Kidney (tissue), 14 donors: Measurements from ENCODE around the gene GRAMD4. TPM values are rescaled to one million over a fixed set of nuclear protein-coding genes. Genes with fewer than 3 reads are reported as not detected.
A peak's percentile ranks its signal among the peaks of the same experiment; 100 is the strongest.

ENCODE experiments used
- DNase-seq, 5 donors: peaks; one replicate each; pipeline ENCODE4 v3.0.0-alpha.2; 2013 to 2020
- FAIRE-seq: peaks from 2 replicates; lab custom pipeline; 2012; peaks lifted over from hg19 to GRCh38; lab: Jason Lieb, UNC
- H3K27ac ChIP-seq, 2 donors: one replicate each; pipeline ENCODE4 v1.7.0; 2013; ENCODE audit warnings: low read depth in 2 of 2, low read length in 2 of 2, inconsistent platforms in 1 of 2
- H3K27me3 ChIP-seq: one replicate; pipeline ENCODE4 v1.7.1; 2013; ENCODE audit warnings: low read length, inconsistent platforms; ENCODE audit not compliant: control insufficient read depth, insufficient read depth
- H3K36me3 ChIP-seq, 3 donors: one replicate each; pipeline versions ENCODE4 v1.7.0 to v1.7.1; 2013; ENCODE audit warnings: low read length in 3 of 3, control low read depth in 1 of 3, inconsistent platforms in 1 of 3; ENCODE audit not compliant: insufficient read depth in 3 of 3, control insufficient read depth in 2 of 3
- H3K4me1 ChIP-seq, 3 donors: one replicate each; pipeline versions ENCODE4 v1.7.0 to v1.7.1; 2013; ENCODE audit warnings: low read length in 3 of 3, inconsistent platforms in 1 of 3, low read depth in 1 of 3; ENCODE audit not compliant: control insufficient read depth in 2 of 3, insufficient read depth in 2 of 3
- H3K4me3 ChIP-seq, 3 donors: one replicate each; pipeline versions ENCODE4 v1.7.0 to v1.8.1; 2013; ENCODE audit warnings: low read length in 3 of 3, control low read depth in 1 of 3, inconsistent platforms in 1 of 3
- H3K9ac ChIP-seq, 3 donors: one replicate each; pipeline versions ENCODE4 v1.7.0 to v1.7.1; 2013; ENCODE audit warnings: low read length in 3 of 3, control low read depth in 1 of 3, inconsistent platforms in 1 of 3
- H3K9me3 ChIP-seq, 3 donors: one replicate each; pipeline versions ENCODE4 v1.7.0 to v1.7.1; 2013; ENCODE audit warnings: low read length in 3 of 3, control low read depth in 1 of 3, inconsistent platforms in 1 of 3; ENCODE audit not compliant: control insufficient read depth in 2 of 3, insufficient read depth in 1 of 3
- intact Hi-C: fragments of 100-400 bp; cut with DNase I; formaldehyde crosslinking; loops from one replicate; pipeline ENCODE4 v1.11.1; 2022
- polyA plus RNA-seq: library from polyadenylated mRNA; stranded (reverse); fragments of 350-450 nt; fragmentation: Illumina TruSeq; extraction: RNeasy Lipid Tissue Mini Kit (QIAGEN cat#74804); gene quantifications from one replicate; pipeline ENCODE4 v1.2.3, GENCODE V29; 2014; ENCODE audit warnings: low read depth, low replicate concordance; ENCODE audit not compliant: insufficient read depth
- total RNA-seq: library from RNA; stranded (reverse); fragmentation: NEBNext Ultra II Directional; extraction: Animal tissue kit (Norgen Biotek cat#: 25700); gene quantifications from one replicate; pipeline ENCODE4 v1.2.1, GENCODE V29; 2021
- TF ChIP-seq, protein P1 (sequence below): IDR thresholded peaks from 3 replicates; pipeline ENCODE4 v1.5.1; 2012; ENCODE audit warnings: mild to moderate bottlenecking, moderate library complexity, borderline replicate concordance; ENCODE audit not compliant: insufficient read depth; ENCODE audit errors: extremely low read depth
- donor health status: control.
- donor health status: control.
- donor health status: control.
- donor health status: control.
- donor health status: control.
- donor health status: DM: yes; HTN: yes; CAD: no.
- donor health status: Normal renal cell carcinoma (clear cell type).

The GRAMD4 gene
- total and polyA plus RNA-seq, 2 donors from 2014 or later: 12.1 to 58.2 TPM

DNA sequence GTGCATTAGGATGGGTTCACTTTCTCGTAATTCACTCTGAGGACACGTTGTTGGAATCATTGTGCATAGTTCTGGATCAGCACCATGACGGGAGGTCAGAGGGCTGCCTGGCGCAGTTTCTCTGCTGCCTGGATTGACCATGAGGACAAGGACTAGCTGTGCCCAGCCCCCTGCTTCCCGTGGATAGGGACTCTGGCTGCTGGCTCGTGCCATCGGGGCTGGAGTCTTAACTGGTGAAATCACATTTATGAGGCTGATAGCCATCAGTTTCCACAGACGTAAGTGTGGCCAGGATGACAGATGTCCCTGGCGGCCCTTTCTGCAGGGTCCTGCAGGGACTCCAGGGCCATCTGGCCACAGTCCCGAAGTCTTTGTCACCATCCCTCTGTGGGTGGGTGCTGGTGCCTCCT lies 24.1 kb upstream of the GRAMD4 start:
- intact Hi-C loops: no loop called here

DNA sequence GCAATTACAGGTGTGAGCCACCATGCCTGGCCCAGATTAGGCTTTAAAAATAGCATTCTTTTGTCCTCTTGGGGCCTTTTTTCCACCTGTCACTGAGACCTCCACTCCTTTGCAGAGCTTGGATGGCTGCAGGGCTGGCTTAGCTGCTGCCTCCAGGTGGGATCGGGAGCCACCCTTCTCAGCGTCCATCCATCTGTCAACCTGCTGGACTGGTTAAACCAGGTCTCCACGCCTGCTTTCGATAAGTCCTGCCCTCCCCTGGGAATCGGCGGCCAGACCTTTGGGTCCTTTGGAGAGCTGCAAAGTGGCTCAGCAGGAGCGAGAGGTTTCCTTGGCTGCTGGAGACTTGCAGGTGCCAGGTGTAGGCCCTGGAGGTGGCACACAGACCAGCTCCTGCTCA lies 23.4 kb upstream of the GRAMD4 start:
- TF ChIP-seq, protein P1, sequence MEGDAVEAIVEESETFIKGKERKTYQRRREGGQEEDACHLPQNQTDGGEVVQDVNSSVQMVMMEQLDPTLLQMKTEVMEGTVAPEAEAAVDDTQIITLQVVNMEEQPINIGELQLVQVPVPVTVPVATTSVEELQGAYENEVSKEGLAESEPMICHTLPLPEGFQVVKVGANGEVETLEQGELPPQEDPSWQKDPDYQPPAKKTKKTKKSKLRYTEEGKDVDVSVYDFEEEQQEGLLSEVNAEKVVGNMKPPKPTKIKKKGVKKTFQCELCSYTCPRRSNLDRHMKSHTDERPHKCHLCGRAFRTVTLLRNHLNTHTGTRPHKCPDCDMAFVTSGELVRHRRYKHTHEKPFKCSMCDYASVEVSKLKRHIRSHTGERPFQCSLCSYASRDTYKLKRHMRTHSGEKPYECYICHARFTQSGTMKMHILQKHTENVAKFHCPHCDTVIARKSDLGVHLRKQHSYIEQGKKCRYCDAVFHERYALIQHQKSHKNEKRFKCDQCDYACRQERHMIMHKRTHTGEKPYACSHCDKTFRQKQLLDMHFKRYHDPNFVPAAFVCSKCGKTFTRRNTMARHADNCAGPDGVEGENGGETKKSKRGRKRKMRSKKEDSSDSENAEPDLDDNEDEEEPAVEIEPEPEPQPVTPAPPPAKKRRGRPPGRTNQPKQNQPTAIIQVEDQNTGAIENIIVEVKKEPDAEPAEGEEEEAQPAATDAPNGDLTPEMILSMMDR: no peak
- H3K9me3 ChIP-seq: no peaks in the 10 kb centered on the region
- no peak overlapping the region for H3K4me3 ChIP-seq
- no peaks in the 10 kb centered on the region for H3K36me3 ChIP-seq
- DNase-seq: peak; percentile 79 to 88 (median 87)
- H3K4me1 ChIP-seq: peaks cover 0 to 17% (median 14%) of the 10 kb centered on the region in 3 donors
- intact Hi-C loops: no loop called here
- no peaks in the 10 kb centered on the region for H3K27me3 ChIP-seq
- H3K9ac ChIP-seq: peak overlapping the region in 1 of 3 donors; percentile 34
- no peak for FAIRE-seq
- H3K27ac ChIP-seq: peak overlapping the region in 1 of 2 donors; percentile 22

More for the DNA sequence above, 24.1 kb upstream of the GRAMD4 start:
- DNase-seq: peak; percentile 79 to 93 (median 87)
- Histone ChIP-seq H3K9me3 (no peaks in the 10 kb centered on the region), H3K9ac (peak overlapping the region in 1 of 3 donors; percentile 17), H3K27me3 (no peaks in the 10 kb centered on the region), H3K27ac (peak overlapping the region in 1 of 2 donors; percentile 26), H3K36me3 (no peaks in the 10 kb centered on the region), H3K4me3 (no peak overlapping the region), H3K4me1 (peaks cover 0 to 17% (median 14%) of the 10 kb centered on the region in 3 donors)
- TF ChIP-seq, protein P1: no peak
- FAIRE-seq: no peak

DNA sequence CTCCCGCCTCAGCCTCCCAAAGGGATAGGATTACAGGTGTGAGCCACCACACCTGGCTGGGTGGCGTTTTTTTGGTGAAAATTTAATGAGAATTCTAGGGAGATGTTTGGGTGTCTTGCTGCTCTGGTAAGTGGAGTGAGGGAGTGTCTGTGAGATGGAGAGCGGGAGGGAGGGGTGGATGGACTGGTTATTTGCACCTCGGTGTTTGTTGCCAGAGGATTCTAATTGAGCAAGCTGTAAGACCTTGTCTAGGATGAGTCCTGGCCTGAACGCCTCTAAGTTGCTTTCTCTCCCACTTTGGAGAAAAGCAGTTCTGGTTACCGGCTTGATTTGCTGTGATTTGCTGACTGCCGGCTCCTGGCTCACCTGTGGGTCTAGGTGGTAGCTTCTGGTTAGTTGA lies 22.0 kb upstream of the GRAMD4 start:
- Histone ChIP-seq H3K4me1 (peaks cover 0 to 17% (median 14%) of the 10 kb centered on the region in 3 donors), H3K4me3 (no peak overlapping the region), H3K9ac (no peak overlapping the region), H3K27ac (no peak overlapping the region), H3K36me3 (no peaks in the 10 kb centered on the region), H3K27me3 (no peaks in the 10 kb centered on the region), H3K9me3 (no peaks in the 10 kb centered on the region)
- no peak for DNase-seq
- intact Hi-C loops: no loop called here
- no peak for FAIRE-seq
- TF ChIP-seq, protein P1: no peak
